ENCODE measurements around the gene UNC93B1. TPM values are rescaled to one million over a fixed set of nuclear protein-coding genes. Genes with fewer than 3 reads are reported as not detected.

UNC93B1 gene
- total RNA-seq, 1 experiment from 2014 or later, result 75.5 TPM

DNA sequence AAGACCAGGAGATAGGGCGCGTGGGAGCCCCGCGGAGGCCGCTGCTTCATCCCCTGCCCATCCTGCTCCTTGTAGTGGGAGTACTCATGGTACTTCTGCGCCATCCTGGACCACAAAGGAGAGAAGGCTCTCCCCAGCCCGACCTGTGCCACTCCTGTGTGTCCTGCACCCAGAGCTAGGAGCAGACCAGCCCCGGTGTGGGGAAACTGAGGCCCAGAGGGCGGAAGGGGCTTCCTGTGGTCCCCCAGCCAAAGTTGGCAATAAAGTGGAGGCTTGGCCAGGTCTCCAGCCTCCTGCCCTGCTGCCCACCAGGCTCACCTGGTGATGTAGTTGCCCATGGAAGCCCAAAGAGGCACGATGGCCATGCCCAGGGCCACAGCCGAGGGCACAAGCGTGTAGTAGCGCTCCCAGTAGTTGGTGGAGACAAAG, 4.7 kb downstream of the UNC93B1 start:
- peaks cover 2% of the 10 kb centered on the region for H3K4me1 ChIP-seq (replicated peaks; ENCODE audit: insufficient read depth)
- no peak overlapping the region for H3K27ac ChIP-seq
- intact Hi-C loops (cut with micrococcal nuclease; ENCODE audit: unreplicated experiment), result no loop called here
- H3K4me3 ChIP-seq, result no peak overlapping the region
- H3K9me3 ChIP-seq (ENCODE audit: insufficient read depth, low read depth), result no peaks in the 10 kb centered on the region
- BruUV-seq (replicated peaks), result no TSS peak
- DNase-seq, result no peak
- no peaks in the 10 kb centered on the region for H3K36me3 ChIP-seq (ENCODE audit: low read depth)
- no peak overlapping the region for H2AFZ ChIP-seq
- no peak for TF ChIP-seq EZH2 (IDR thresholded peaks at IDR 0.05; ENCODE audit: low read depth)
- TF ChIP-seq, protein P1, sequence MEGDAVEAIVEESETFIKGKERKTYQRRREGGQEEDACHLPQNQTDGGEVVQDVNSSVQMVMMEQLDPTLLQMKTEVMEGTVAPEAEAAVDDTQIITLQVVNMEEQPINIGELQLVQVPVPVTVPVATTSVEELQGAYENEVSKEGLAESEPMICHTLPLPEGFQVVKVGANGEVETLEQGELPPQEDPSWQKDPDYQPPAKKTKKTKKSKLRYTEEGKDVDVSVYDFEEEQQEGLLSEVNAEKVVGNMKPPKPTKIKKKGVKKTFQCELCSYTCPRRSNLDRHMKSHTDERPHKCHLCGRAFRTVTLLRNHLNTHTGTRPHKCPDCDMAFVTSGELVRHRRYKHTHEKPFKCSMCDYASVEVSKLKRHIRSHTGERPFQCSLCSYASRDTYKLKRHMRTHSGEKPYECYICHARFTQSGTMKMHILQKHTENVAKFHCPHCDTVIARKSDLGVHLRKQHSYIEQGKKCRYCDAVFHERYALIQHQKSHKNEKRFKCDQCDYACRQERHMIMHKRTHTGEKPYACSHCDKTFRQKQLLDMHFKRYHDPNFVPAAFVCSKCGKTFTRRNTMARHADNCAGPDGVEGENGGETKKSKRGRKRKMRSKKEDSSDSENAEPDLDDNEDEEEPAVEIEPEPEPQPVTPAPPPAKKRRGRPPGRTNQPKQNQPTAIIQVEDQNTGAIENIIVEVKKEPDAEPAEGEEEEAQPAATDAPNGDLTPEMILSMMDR (conservative IDR thresholded peaks at IDR 0.05), result no peak
- ChIA-PET CTCF (interaction anchor here (0.6 kb wide), 1 partner anchor 34 kb away, joined by 6 read pairs; no protein-coding TSS in a partner anchor), POLR2A (ENCODE audit: unreplicated experiment) (no interaction called here)
- H3K4me2 ChIP-seq, result no peak overlapping the region
- H3K9me2 ChIP-seq (ENCODE audit: insufficient read depth), result no peaks in the 10 kb centered on the region
- H4K20me1 ChIP-seq (ENCODE audit: insufficient read depth), result no peaks in the 10 kb centered on the region; the same call in 1 of the 2 replicates
- peaks cover 36% of the 10 kb centered on the region for H3F3A ChIP-seq (ENCODE audit: insufficient read depth, low read depth)
- H3K27me3 ChIP-seq (ENCODE audit: insufficient read depth, low read depth), result no peaks in the 10 kb centered on the region
- H3K79me2 ChIP-seq (ENCODE audit: low read depth), result no peaks in the 10 kb centered on the region

DNA sequence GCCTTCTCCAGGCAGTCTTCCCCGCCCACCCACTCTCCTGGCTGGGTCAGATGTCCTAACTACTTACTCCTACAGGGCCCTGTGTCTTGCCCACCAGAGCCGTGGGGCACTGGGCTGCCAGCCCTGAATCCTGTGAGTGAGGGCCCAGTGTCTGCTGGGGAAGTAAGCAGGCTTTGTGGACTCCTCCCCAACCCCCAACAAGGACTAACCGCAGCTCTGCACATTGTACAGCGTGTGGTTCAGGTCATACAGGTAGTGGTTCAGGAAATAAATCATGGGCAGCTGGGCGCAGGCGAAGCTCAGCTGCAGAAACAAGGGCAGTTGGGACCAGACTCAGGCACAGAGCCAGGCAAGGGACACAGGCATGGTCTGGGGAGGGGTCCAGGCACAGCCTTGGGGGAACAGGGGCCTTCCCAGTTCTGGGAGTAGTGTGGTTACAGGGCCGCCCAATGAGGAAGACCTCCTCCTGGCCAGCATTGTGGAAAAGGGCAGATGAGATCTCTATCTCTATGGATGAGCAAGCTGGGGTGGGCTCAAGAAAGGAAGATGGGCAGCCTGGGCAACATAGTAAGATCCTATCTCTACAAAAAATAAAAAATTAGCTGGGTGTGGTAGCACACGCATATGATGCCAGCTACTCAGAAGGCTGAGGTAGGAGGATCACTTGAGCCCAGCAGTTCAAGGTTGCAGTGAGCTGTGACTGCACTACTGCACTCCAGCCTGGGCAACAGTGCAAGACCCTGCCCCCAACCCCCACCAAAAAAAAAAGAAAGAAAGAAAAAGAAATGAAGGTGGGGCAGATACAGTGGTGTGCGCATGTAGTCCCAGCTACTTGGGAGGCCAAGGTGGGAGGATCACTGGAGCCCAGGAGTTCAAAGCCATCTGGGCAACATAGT, 5.5 kb downstream of the UNC93B1 start:
- no peaks in the 10 kb centered on the region for H3K36me3 ChIP-seq (ENCODE audit: low read depth)
- no peak for TF ChIP-seq EZH2 (IDR thresholded peaks at IDR 0.05; ENCODE audit: low read depth)
- TF ChIP-seq, protein P1 (conservative IDR thresholded peaks at IDR 0.05), result no peak
- no peak overlapping the region for H3K27ac ChIP-seq
- H3K9me2 ChIP-seq (ENCODE audit: insufficient read depth), result no peaks in the 10 kb centered on the region
- H3K4me3 ChIP-seq, result no peak overlapping the region
- peaks cover 36% of the 10 kb centered on the region for H3F3A ChIP-seq (ENCODE audit: insufficient read depth, low read depth)
- CTCF ChIA-PET, result interaction anchor here (0.5 to 0.7 kb wide), 3 partner anchors 33 to 923 kb away, joined by 3 to 13 read pairs (median 6); no protein-coding TSS in a partner anchor
- BruUV-seq (replicated peaks), result no TSS peak
- H2AFZ ChIP-seq, result no peak overlapping the region
- intact Hi-C loops (cut with micrococcal nuclease; ENCODE audit: unreplicated experiment), result no loop called here
- POLR2A ChIA-PET (ENCODE audit: unreplicated experiment), result no interaction called here
- H3K4me2 ChIP-seq, result no peak overlapping the region
- no peaks in the 10 kb centered on the region for H3K27me3 ChIP-seq (ENCODE audit: insufficient read depth, low read depth)
- no peaks in the 10 kb centered on the region; the same call in 1 of the 2 replicates for H4K20me1 ChIP-seq (ENCODE audit: insufficient read depth)
- no peaks in the 10 kb centered on the region for H3K4me1 ChIP-seq (replicated peaks; ENCODE audit: insufficient read depth)
- no peaks in the 10 kb centered on the region for H3K79me2 ChIP-seq (ENCODE audit: low read depth)
- H3K9me3 ChIP-seq (ENCODE audit: insufficient read depth, low read depth), result no peaks in the 10 kb centered on the region
- no peak for DNase-seq

DNA sequence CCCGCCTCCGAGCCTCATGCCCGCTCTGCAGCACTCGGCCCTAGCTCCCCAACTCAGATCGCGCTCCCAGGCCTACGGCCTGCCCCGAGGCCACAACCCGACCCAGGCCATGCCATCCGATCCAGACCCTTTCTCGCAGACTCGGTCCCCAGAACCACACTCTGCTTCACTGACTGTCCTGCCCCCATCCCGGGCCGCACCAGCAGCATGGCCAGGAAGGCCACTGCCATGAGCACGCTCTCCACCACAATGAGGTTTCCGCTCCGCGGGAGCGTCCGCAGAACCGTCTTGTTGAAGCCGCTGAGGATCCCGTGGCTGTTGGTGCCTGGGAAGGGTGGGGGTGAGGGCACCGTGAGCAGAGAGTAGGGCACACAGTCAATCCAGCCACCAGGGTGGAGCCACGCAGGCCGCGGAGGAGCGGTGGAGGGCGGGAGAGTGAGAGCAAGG, 6.4 kb downstream of the UNC93B1 start:
- Histone ChIP-seq H3K36me3 (ENCODE audit: low read depth) (no peaks in the 10 kb centered on the region), H3K27me3 (ENCODE audit: insufficient read depth, low read depth) (no peaks in the 10 kb centered on the region), H3K4me2 (no peak overlapping the region), H3K79me2 (ENCODE audit: low read depth) (no peaks in the 10 kb centered on the region), H3K9me3 (ENCODE audit: insufficient read depth, low read depth) (no peaks in the 10 kb centered on the region), H3K27ac (no peak overlapping the region), H3K4me1 (replicated peaks; ENCODE audit: insufficient read depth) (no peaks in the 10 kb centered on the region), H2AFZ (no peak overlapping the region), H3K9me2 (ENCODE audit: insufficient read depth) (no peaks in the 10 kb centered on the region), H3K4me3 (no peak overlapping the region), H4K20me1 (ENCODE audit: insufficient read depth) (no peaks in the 10 kb centered on the region; the same call in 1 of the 2 replicates), H3F3A (ENCODE audit: insufficient read depth, low read depth) (peaks cover 32% of the 10 kb centered on the region)
- POLR2A ChIA-PET (ENCODE audit: unreplicated experiment), result no interaction called here
- intact Hi-C loops (cut with micrococcal nuclease; ENCODE audit: unreplicated experiment), result no loop called here
- BruUV-seq (replicated peaks), result no TSS peak
- TF ChIP-seq, protein P1 (conservative IDR thresholded peaks at IDR 0.05), result no peak
- TF ChIP-seq EZH2 (IDR thresholded peaks at IDR 0.05; ENCODE audit: low read depth), result no peak
- no peak for DNase-seq
- CTCF ChIA-PET, result no interaction called here

Data from PC-9 (cell line).